Right cardiac atrium (tissue), 5 donors: ENCODE data around the gene LCN1. TPM values are rescaled to one million over a fixed set of nuclear protein-coding genes. Genes with fewer than 3 reads are reported as not detected.

ENCODE experiments used
- ATAC-seq, 2 donors: fragments of 200-7000 bp; cut with Tn5 transposase; one replicate each; pipeline versions ENCODE4 v1.8.0 to v1.9.1; 2020; ENCODE audit warnings: moderate library complexity in 2 of 2, mild to moderate bottlenecking in 1 of 2
- DNase-seq, 3 donors: peaks; one replicate each; pipeline ENCODE4 v3.0.0-alpha.2; 2020
- H3K27ac ChIP-seq: one replicate; pipeline ENCODE4 v1.5.1; 2013; ENCODE audit warnings: mild to moderate bottlenecking, low read length, control low read depth, moderate library complexity
- H3K27me3 ChIP-seq: one replicate; pipeline ENCODE4 v1.6.1; 2013; ENCODE audit not compliant: control insufficient read depth, insufficient read depth
- H3K4me1 ChIP-seq: one replicate; pipeline ENCODE4 v1.6.1; 2013; ENCODE audit warnings: low read length; ENCODE audit not compliant: control insufficient read depth, insufficient read depth
- H3K4me3 ChIP-seq: one replicate; pipeline ENCODE4 v1.5.1; 2013; ENCODE audit warnings: low read length, control low read depth
- H3K9me3 ChIP-seq: one replicate; pipeline ENCODE4 v1.6.1; 2013; ENCODE audit warnings: low read length; ENCODE audit not compliant: control insufficient read depth
- WGBS: extraction: QIAGEN DNeasy Blood & Tissue Kit; methylation state at CpG from one replicate; pipeline ENCODE4 v1.1.7; 2013; 5-methylcytosine and 5-hydroxymethylcytosine counted together
- intact Hi-C, 4 donors: fragments of 100-400 bp; cut with DNase I; formaldehyde crosslinking; loops; one replicate each; pipeline versions ENCODE4 v1.11.0 to v1.14.0; 2022 to 2023
- polyA plus RNA-seq: library from polyadenylated mRNA; stranded (reverse); fragments of 200-250 nt; gene quantifications from one replicate; pipeline ENCODE4 v1.2.3, GENCODE V29; 2013
- total RNA-seq, 4 donors: library from RNA; stranded (reverse); fragmentation: NEBNext Ultra II Directional; extraction: Animal tissue kit (Norgen Biotek cat#: 25700); gene quantifications; one replicate each; pipeline ENCODE4 v1.2.1, GENCODE V29; 2021
- donor health status: healthy with polysubstance abuse.
- donor health status: DM: no; HTN: yes; CAD: no.
- donor health status: DM: no; HTN: no; CAD: no.
- donor health status: DM: no; HTN: yes; CAD: no; lungs with severe emphysema.
- donor health status: DM: yes; HTN: yes; CAD: no.

The LCN1 gene
- total and polyA plus RNA-seq, 5 donors, result 0.42 to 4.0 TPM; not detected in 3

- ATAC-seq (no peak), DNase-seq (no peak)
- Histone ChIP-seq H3K27ac (no peak overlapping the region), H3K4me3 (no peak overlapping the region), H3K9me3 (no peaks in the 10 kb centered on the region), H3K27me3 (no peaks in the 10 kb centered on the region), H3K4me1 (no peaks in the 10 kb centered on the region)
- 89% methylated on average over 10 of the region's 10 CpGs for WGBS
- intact Hi-C loops, result no loop called here
These were observed 1.9 kb upstream of the LCN1 start for GRCh38 chr9:135519179-135519971.

- WGBS, result 77% methylated on average over 10 of the region's 11 CpGs
These were observed 412 bp downstream of the LCN1 start for GRCh38 chr9:135521608-135522095.

GRCh38 chr9:135522137-135522877 lies 1.1 kb downstream of the LCN1 start:
- DNase-seq, result no peak
- ATAC-seq, result no peak
- intact Hi-C loops, result no loop called here
- no peaks in the 10 kb centered on the region for H3K4me1 ChIP-seq
- H3K4me3 ChIP-seq, result no peak overlapping the region
- H3K27ac ChIP-seq, result no peak overlapping the region
- no peaks in the 10 kb centered on the region for H3K9me3 ChIP-seq
- WGBS, result 71% methylated on average over 16 of the region's 16 CpGs
- no peaks in the 10 kb centered on the region for H3K27me3 ChIP-seq

More at GRCh38 chr9:135521608-135522095, 412 bp downstream of the LCN1 start:
- no peaks in the 10 kb centered on the region for H3K27me3 ChIP-seq
- H3K27ac ChIP-seq, result no peak overlapping the region
- DNase-seq (no peak), ATAC-seq (no peak)
- H3K4me3 ChIP-seq, result no peak overlapping the region
- H3K4me1 ChIP-seq, result no peaks in the 10 kb centered on the region
- intact Hi-C loops, result no loop called here
- H3K9me3 ChIP-seq, result no peaks in the 10 kb centered on the region

- no peaks in the 10 kb centered on the region for H3K4me1 ChIP-seq
- no peaks in the 10 kb centered on the region for H3K27me3 ChIP-seq
- no peaks in the 10 kb centered on the region for H3K9me3 ChIP-seq
- H3K27ac ChIP-seq, result no peak overlapping the region
- 63% methylated on average over 17 of the region's 17 CpGs for WGBS
- no peak overlapping the region for H3K4me3 ChIP-seq
- intact Hi-C loops, result no loop called here
- DNase-seq (no peak), ATAC-seq (no peak)
These were observed 1.7 kb downstream of the LCN1 start for GRCh38 chr9:135522931-135523330.

- H3K9me3 ChIP-seq, result no peaks in the 10 kb centered on the region
- DNase-seq (no peak), ATAC-seq (no peak)
- H3K27me3 ChIP-seq, result no peaks in the 10 kb centered on the region
- H3K4me3 ChIP-seq, result no peak overlapping the region
- no peaks in the 10 kb centered on the region for H3K4me1 ChIP-seq
- H3K27ac ChIP-seq, result no peak overlapping the region
- intact Hi-C loops, result no loop called here
- 65% methylated on average over 21 of the region's 21 CpGs for WGBS
These were observed 2.4 kb downstream of the LCN1 start for GRCh38 chr9:135523521-135524129.

GRCh38 chr9:135524130-135524861 lies 3.1 kb downstream of the LCN1 start:
- no peak overlapping the region for H3K4me3 ChIP-seq
- 56% methylated on average over 27 of the region's 27 CpGs for WGBS
- no peaks in the 10 kb centered on the region for H3K9me3 ChIP-seq
- intact Hi-C loops, result no loop called here
- H3K4me1 ChIP-seq, result no peaks in the 10 kb centered on the region
- ATAC-seq (no peak), DNase-seq (no peak)
- no peaks in the 10 kb centered on the region for H3K27me3 ChIP-seq
- no peak overlapping the region for H3K27ac ChIP-seq

GRCh38 chr9:135525241-135526088 lies 4.2 kb downstream of the LCN1 start:
- intact Hi-C loops, result no loop called here
- ATAC-seq (no peak), DNase-seq (no peak)
- Histone ChIP-seq H3K9me3 (no peaks in the 10 kb centered on the region), H3K4me1 (no peaks in the 10 kb centered on the region), H3K27ac (no peak overlapping the region), H3K4me3 (no peak overlapping the region), H3K27me3 (no peaks in the 10 kb centered on the region)
- WGBS, result 82% methylated on average over 31 of the region's 31 CpGs

- ATAC-seq, result no peak
- DNase-seq, result no peak
- Histone ChIP-seq H3K27me3 (no peaks in the 10 kb centered on the region), H3K27ac (no peak overlapping the region), H3K9me3 (no peaks in the 10 kb centered on the region), H3K4me3 (no peak overlapping the region), H3K4me1 (no peaks in the 10 kb centered on the region)
- intact Hi-C loops, result no loop called here
- 67% methylated on average over 11 of the region's 11 CpGs for WGBS
These were observed 5.0 kb downstream of the LCN1 start for GRCh38 chr9:135526089-135526729.

GRCh38 chr9:135526730-135527571 lies 5.7 kb downstream of the LCN1 start:
- ATAC-seq, result no peak
- H3K27me3 ChIP-seq, result no peaks in the 10 kb centered on the region
- intact Hi-C loops, result no loop called here

More at GRCh38 chr9:135526730-135527571, 5.7 kb downstream of the LCN1 start:
- Histone ChIP-seq H3K4me1 (no peaks in the 10 kb centered on the region), H3K27ac (no peak overlapping the region), H3K4me3 (no peak overlapping the region), H3K9me3 (no peaks in the 10 kb centered on the region)
- DNase-seq, result no peak
- WGBS, result 66% methylated on average over 30 of the region's 30 CpGs
